Stimulated activated CD8-positive, alpha-beta memory T cell treated with anti-CD3 and anti-CD28 coated beads, Interleukin-7, amount 100 ng/mL, for 1 hour (primary cell): ENCODE data around the gene SLC6A14.

Source experiments
- DNase-seq, 2 donors: peaks; one replicate each; pipeline ENCODE4 v3.0.0-alpha.2; 2020; ENCODE audit warnings: low read depth in 2 of 2

SLC6A14 gene

DNA sequence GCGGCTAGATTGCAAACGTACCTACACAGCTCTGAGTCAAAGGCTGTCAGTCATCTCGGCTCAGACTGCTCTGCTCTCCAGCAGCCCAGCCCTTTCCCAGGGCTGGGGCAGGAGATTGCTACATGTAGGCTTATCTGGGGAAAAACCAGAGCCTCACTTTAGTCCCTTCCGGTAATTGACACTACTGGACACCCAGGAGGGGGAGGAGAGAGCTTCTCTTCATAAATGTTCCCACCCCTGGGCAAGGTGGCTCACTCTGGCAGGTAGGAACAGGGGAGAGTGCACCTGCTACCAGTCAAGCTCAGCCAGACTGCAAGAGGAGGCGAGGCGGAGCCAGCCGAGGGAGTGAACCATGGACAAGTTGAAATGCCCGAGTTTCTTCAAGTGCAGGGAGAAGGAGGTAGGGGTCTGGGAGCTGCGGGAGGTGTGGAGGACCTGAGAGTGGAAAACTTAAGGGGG is at the start of gene SLC6A14:
Gene SLC6A14 (plus strand): TSS at position 249 of the 459 bp plus-strand sequence. CDS start 104 bp downstream, at position 353.
- no peak for DNase-seq

- DNase-seq = no peak
These were observed 40.7 kb upstream of the SLC6A14 start for GRCh38 chrX:116395752-116396151.

DNA sequence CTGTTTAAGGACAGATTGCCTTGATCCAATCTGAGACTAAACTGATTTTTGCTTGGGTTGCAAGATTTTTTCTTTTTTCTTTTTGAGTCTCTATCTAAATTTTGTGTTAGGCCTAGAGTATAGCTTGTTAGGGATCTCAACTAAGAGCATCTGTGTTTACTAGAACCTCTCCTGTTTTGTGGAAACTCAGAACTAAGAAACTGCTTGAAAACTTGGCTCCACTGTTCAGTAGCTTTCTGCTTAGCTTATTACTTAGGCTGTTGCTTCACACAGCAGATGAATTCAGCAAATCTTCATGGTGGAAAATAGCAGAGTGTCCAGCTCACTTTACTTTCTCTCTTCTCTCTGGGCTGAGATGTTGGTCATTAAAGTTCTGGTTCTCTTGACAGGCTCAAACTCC is 36.7 kb upstream of the SLC6A14 start:
- DNase-seq = no peak

DNA sequence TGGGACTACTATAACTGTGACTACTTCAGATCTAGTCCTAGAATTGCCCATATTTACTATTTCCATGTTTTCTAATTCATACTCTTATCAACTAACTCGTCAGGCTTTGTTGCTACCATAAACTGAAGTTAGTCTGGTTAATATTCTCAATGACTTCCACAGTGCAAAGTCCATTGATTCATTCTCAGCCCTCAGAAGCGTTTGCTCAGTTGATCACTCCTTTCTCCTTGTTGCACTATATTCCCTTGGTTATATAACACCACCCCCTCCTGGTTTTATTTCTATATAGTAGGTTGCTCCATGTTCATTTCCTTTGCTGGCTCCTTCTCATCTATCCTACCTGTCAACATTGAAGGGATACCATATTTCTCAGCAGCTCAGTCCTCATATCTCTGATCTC is 27.2 kb upstream of the SLC6A14 start:
- no peak for DNase-seq

GRCh38 chrX:116413273-116413672 is 23.1 kb upstream of the SLC6A14 start:
- no peak for DNase-seq

DNA sequence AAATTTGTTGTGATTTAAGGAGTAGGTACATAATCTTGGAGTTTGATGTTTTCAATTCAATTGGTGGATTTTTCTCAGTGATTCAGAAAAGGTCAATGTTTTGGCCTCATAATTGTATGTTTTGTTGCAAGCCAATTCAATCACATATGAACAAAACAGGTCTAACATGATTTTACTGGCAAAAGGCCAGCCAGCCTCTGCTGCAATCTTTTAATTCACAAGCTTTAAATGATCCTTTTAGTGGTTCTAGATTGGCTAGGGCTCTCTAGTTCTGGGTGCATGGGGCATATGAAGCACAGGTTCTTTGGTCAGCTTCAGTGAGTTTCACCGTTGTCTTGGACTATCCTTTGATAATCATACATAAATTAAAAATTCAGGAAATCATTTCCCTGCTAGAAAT is 19.2 kb upstream of the SLC6A14 start:
- DNase-seq = no peak

- no peak for DNase-seq
These were observed 18.4 kb upstream of the SLC6A14 start for GRCh38 chrX:116417968-116418367.

DNA sequence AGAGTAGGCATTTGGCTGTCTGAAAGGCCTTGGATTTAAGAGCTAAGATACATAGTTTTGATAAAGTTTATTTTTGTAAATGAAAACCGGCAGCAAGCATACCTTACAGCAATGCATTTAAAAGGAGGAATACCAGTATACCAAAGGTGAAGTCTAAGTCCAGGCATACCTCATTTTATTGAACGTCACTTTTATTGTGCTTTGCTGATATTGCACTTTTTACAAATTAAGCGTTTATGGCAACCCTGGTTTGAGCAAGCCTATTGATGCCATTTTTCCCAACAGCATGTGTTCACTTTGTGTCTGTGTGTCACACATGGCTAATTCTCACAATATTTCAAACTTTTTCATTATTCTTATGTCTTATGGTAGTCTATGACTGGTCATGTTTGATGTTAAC is 8.4 kb upstream of the SLC6A14 start:
- no peak for DNase-seq

- DNase-seq = no peak
These were observed 809 bp upstream of the SLC6A14 start for GRCh38 chrX:116435597-116435996.

DNA sequence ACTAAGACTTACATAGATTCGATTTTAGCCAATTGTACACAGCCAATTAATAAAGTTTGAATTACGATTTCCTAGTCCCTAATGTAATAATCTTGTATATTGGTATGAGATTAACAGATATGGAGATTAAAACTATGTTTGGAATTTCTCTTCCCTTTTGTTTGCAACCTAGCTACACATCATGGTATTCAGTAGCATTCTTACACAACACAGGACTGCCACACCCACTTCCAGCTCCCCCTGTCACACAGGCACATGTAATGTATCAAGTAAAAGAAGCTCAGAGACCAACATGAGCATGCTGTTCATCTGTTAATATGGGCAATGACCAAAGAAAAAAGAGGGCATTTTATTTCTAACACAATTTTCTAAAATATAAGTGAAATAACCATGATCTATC is 12.8 kb downstream of the SLC6A14 start:
- DNase-seq = no peak

- no peak for DNase-seq
These were observed 26.4 kb downstream of the SLC6A14 start, which contains the start of gene CT83 for GRCh38 chrX:116462822-116463221. Gene CT83 (minus strand): TSS chrX:116462976. CDS start chrX:116462856, 120 bp downstream.

GRCh38 chrX:116480059-116480458 is 43.7 kb downstream of the SLC6A14 start:
- DNase-seq = no peak

DNA sequence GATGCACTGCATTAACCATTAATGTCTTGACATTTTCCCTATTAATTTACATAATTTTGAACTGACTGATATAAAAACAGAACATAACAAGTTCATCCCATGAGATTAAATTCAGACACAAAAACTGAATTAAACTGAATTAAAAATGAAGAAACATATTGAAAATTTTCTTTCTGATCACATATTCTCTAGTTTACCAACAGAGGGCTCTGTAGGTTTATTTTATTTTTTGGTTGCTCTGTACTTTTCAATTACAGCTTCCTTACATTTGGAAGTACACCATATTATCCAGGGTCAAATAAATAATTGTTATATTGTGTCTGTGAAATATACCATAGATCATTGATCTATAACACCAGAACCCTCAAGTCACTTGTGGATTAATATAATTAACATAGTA is 53.7 kb downstream of the SLC6A14 start:
- DNase-seq = no peak

DNA sequence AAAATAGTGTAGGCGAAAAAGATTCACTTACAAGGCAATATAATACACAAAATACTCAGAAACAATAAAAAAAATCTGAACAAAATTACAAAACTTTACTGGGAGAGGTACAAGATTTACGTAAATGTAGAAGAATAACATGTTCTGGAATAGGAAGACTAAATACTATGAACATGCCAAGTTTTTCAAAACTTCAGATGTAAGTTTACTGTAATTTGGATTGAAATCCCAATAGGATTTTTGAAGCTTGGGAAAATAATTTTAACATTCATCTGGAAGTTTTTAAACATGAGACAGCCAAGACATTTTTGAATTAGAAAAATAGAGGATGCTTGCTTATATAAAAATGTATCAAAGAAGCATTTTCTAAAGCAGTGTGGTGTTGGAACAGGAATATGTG is 56.9 kb downstream of the SLC6A14 start:
- DNase-seq = no peak

GRCh38 chrX:116499780-116500179 is 63.4 kb downstream of the SLC6A14 start:
- no peak for DNase-seq
